GM19023 (cell line): Measurements from ENCODE around the gene ARHGAP20.
"Not testable (repeated sequence)": the region's sequence is repeated elsewhere in the genome, so short reads cannot be mapped to it uniquely, and the experiment has no call there.

Experiments used
- ATAC-seq: cut with Tn5 transposase; IDR thresholded peaks from one replicate; pipeline ENCODE4 v1.9.1; 2021; ENCODE audit warnings: mild to moderate bottlenecking, moderate library complexity; ENCODE audit not compliant: unreplicated experiment

Gene ARHGAP20

DNA sequence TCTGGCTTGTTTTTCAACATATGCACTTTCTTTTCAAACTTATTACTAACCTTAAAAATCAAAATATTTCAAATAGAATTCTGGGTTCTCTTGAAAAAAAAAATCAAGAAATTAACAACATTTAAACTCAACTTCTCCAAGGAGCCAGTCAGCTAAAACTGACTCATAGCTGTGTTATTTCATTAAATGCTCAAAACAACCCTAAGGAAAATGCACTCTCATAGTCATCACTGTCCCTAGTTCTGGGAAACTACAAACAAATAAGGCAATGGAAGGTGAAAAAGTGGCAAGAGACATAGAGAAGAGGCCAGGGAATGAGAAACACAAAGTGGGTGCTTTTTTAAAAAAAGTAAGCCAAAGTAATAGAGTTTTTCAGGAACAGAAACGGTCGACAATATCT lies 4.1 kb upstream of the ARHGAP20 start:
- ATAC-seq: no peak

DNA sequence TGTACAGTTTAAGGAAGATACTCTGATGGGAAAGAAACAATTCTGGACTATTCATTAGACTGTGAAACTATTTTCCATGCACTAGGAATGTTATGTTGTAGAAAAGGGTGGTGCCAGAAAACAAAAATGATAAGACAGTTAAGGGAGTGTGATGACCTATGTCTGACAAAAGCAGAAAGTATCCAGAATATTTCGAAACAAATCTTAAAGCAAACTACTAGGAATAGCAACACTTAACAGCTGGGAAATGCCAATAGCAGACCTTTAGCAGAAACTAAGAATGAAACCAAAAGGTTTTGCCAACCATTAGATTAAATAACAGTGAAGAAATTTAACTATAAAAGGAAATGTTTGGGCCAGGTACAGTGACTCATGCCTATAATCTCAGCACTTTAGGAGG lies 3.3 kb upstream of the ARHGAP20 start:
- ATAC-seq: no peak

DNA sequence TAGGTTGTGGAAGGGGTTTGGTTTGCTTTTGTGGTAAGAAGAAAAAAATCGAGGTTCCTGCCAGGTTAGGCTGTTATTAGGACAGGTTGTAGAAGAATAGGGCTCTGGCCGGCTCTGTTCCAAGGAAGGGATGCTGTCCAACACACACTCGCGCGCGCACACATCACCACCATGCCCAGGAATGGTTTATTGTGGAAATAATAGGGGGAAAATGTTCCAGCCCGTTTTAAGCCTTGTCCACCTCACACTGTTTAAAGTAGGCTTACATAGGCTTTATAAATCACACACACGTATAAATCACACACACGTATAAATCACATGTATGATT lies 1.2 kb upstream of the ARHGAP20 start:
- ATAC-seq: no peak

DNA sequence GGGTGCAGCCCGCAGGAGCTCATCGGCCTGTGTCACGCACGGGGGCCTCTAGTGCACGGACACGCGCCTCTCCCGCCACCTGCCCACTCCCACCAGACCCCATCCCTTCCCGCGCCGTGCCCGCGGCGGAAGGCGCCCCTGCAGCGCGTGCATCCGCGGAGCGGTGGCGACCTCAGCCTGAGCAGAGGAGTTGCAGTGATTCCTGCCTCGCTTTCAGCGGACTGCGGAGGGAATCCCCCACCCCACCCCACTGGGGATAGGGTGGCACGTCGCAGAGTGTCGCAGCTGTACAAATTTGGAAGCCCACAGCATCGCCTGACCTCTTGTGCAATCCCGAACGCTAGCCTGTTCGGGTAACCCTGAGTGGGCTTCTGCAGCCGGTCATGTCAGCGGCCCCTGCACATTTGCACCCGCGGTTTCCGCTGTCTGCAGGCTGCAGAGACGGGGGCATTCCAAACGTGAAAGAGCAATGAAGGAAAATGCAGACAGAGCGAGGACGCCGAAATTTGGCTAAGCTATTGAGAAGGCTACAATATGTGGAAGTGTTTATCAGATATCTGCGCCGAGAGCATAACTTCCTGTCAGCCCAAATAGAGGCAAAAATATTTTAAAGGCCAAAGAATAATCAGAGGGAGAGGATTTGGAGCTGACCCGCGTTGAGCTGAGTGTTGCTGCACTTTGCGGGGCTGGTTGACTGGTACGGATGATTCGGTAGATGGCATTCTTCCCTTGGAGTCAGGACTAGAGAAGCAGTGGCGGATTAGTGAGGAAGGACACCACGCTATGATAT lies 617 bp upstream of the ARHGAP20 start:
- ATAC-seq: peak; percentile 26

DNA sequence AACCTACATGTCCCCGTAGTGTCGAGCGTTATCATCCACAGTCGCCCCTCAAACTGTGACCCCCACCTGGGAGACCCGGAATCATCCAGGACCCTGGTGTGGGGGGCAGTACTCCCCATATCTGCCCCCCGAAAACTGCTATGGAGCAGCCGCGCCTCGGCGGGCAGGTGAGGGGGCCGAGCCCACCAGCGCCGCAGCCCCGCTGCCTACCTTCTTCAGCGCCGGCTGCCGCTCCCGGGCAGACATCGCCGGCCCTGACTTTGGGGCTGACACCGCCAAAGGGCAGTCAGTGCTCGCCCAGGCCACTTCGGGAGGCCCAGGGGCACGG lies 825 bp downstream of the ARHGAP20 start:
- ATAC-seq: peak; percentile 5

DNA sequence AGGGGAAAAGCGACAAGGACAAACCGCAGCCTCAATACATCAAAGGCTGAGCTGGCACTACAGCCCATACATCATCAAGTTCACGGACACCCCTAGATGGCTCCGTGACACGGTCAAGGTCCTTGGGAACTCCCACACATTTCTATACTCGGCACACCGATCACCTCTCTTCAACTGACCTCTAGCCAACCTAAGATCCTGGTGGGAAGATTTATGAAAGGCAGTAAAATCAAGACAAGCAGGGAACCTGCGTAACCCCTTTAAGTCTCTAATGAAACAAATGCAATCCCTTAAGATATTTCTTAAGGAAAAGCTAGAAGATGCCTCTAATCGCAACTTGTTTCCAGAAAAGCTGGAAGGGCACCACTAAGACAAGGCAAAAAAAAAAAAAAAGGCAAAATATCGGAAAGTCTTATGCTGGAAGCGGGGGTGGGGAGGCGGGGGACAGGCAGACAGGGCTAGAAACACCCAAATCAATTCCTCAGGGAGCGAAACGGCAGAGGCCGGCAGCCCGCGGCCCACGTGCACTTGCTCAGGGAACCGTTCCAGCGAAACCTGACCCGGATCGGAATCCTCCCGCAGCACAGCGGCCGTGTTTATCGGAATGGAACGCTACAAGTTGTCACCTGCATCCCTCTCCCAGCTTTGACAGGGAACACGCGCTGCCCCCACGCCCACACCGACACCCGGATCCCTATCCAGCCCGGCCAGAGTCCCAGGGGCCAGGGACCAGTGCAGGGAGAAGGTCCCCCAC lies 1.4 kb downstream of the ARHGAP20 start:
- ATAC-seq: no peak

DNA sequence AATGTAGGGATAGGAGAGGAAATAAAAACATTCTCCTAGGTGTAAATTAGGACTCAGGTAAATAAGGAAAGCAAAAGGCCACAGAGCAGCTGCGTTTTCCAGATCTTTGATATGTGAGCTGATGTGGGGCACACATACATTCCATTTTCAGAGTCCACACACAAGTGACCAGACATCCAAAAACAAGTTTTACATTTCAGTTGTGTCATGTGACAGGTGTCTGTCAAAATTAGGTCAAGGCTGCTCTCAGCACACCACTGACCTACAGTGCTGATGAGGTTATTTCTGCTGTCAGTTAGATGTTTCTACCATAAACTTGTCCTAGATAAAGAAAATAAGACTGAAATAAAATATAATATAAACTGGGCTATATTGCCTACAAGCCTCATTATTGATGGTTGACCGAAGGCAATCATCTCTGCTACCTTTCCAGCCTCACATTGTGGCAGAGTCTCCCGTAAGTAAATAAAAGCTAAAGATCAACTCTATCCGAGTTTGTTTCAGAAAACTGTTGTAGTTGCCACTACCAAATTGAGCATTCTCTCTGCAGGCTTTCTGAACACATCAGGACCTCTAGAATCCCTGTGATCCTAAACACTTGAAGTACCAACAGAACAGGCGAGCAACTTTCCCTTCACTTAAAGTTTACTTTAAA lies 7.9 kb downstream of the ARHGAP20 start:
- no peak for ATAC-seq

DNA sequence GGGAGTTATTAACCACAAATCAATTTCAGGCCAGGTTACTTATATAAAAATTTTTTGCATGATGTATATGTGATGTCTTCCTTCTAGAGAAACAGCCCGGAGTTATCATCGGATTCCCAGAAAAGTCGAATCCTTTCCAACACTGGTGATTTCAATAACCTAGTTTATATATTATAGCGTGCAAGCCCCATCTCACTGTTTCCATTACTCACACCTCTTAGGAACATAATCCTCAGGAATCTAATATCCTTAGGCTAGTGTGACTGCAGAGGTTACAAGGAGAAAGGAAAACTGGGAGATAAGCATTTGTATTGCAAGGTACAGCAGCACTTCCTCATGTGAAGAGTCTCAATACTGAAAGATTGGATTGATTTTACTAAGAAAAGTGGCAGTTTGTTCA lies 20.3 kb downstream of the ARHGAP20 start:
- ATAC-seq: no peak

DNA sequence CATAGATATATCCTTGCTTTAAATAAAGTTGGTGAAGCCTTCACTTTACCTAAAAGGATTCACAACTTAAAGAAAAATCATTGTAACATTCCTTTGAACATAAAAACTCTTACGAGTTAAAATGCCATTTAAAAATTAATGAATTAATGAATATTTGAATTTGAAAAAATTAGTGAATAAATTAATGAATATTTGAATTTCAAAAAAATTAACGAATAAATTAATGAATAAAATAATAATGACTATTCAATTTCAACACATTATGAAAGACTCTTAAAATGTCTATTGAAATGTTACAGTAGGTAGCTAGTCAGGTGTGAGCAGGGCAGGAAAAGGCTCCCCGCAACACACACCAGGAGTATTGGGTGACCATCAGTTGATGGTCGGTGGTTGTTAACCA lies 22.9 kb downstream of the ARHGAP20 start:
- ATAC-seq: no peak

DNA sequence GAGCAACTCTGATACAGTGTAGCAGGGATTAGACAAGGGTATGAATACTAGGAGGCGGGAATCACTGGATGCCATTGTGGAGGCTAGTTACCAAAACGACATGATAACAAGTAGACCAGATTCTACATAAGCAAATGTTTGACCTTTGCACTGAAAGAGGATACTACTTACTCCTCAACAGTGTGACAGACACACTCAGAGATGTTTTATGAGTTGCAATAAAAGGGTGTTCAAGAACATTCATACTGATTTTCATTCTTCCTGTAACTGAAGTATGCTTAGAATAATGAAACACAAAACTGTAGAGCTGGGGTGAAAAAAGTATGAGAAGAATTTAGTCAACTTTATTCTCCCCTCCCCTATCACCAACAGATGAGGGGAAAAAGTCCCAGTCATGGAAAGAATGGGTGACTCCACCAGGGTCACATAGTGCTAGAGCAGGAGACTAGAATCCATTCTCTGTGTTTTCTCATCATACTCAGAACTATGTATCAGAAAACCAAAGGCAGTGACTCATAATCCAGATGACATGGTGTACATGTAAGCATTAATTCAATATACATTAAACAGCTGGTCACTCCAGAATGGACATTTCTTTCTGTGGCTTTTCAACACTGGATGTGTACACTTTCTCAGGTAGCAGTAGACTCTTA lies 32.8 kb downstream of the ARHGAP20 start:
- no peak for ATAC-seq

DNA sequence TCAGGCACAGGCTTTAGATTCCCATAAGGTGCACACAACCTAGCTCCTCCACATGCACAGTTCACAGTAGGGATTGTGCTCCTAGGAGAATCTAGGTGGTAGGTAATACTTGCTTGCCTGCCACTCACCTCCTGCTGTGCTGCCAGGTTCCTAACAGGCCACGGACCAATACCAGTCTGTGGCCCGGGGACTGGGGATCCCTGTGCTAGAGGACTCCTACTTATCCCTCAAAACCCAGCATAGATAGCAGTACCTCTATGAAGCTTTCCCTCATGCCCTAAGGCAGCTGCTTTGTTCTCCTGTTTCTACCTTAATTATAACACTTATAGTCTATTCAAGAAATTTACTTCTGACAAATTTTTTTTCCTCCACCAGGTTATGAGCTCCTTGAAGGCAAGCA lies 36.7 kb downstream of the ARHGAP20 start:
- no peak for ATAC-seq

DNA sequence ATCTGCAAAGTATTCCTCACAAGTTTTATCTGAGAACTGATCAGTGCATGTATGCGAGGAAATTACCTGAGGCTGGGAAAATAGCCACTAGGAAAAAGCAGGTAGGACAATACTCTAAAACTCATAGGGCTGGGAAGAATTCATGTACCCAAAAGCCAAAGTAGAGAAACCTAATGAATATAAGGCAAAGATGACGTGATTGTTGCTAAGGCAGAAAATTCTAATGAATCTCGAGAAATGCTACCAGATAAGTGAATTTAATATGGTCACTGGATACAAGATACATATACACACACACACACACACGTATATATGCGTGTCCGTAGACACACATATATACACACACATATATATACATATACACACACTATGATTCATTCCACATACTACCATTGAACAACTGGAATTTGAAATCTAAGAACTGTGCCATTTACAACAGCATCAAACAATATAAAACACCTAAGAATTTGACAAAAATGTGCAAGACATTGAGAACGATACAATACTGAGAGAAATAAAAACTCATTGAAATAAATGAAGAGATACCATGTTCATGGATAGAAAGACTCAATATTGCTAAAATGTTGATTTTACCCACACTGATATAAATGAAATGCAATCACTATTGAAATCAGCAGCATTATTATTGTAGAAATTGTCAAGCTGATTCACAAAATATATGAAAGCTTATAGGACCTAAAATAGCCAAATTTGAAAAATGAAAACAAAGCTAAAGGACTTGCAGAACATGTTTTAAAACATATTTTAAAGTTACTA lies 46.4 kb downstream of the ARHGAP20 start:
- ATAC-seq: no peak

DNA sequence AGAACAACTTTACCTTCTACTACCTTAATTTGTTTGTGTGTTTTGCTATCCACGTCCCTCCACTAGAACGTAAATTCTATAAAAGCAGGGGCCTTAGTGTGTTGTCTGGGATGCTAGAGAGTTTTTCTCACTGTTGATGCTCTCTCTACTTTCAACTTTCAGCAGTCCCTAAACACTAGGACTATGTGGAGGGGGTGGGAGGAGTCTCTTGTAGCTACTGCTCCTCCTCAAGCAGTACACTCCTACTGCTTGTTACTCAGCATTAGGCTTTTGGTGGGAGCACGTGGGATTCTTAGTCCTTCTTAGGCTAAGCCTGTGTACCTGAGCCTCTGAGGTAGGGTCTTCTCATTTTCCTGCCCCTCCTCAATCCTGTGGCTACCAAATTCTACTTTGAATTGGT lies 56.3 kb downstream of the ARHGAP20 start:
- ATAC-seq: no peak

DNA sequence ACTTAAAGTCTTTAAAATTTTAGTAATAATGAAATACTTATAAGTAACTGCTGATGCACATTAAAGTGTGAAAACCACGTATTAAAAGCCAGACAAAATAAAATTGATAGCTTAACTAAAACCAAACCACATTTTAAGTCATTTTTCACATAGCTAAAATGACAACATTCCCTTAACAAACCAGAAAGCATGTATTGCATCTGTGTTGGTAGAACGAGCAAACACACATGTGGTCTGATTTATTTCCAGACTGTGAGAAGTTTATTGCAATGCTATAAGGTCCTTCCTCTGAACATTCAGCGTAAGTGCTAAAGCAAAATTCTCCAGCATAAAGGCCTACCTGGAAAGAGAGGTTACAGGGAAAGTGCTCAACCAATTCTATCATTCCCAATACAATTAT lies 57.8 kb downstream of the ARHGAP20 start:
- ATAC-seq: no peak

DNA sequence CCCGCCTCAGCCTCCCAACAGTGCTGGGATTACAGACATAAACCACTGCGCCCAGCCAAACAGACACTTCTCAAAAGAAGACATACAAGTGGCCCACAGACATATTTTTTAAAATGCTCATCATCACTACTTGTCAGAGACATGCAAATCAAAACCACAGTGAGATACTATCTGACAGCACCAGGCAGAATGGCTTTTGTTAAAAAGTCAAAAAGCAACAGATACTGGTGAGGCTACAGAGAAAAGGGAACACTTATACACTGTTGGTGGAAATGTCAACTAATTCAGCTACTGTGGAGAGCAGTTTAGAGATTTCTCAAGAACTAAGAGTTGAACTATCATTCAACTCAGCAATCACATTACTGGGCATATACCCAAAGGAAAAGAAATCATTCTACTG lies 67.0 kb downstream of the ARHGAP20 start:
- no peak for ATAC-seq

DNA sequence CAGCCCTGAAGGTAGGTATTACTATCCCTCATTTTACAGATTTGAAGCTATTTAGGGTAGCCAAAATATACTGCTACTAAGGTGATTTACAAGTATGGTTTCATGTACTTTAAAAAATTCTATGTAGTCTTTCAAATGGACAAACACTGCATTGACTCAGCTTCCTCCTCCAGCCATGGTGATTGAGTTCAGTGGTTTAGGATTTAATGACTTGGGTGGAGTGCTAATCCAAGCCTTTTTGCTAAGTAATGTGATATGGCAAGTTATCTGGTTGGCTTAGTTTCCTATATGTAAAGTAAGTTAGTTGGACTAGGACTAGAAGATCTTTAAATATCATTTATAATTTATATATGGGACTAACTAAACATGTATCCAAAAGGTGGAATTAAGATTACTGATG lies 77.9 kb downstream of the ARHGAP20 start:
- ATAC-seq: no peak

DNA sequence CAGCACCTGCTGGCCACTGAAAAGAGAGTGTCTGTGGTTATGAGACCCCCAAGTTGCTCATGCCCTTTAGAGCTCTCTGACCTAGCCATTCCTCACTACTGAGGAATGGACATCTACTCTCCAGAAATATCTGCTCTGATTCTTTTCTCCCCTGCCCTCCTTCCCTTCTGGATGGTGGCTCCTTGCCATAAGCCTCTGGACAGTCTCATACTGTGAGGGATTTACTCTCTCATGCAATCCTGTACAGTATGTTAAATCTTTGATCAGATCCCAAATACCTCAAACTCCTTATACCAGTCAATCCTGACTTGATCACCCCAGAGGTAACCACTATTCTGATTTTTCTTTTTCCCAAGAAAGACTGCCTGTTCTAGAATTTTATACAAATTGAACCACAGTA lies 80.7 kb downstream of the ARHGAP20 start:
- ATAC-seq: no peak

DNA sequence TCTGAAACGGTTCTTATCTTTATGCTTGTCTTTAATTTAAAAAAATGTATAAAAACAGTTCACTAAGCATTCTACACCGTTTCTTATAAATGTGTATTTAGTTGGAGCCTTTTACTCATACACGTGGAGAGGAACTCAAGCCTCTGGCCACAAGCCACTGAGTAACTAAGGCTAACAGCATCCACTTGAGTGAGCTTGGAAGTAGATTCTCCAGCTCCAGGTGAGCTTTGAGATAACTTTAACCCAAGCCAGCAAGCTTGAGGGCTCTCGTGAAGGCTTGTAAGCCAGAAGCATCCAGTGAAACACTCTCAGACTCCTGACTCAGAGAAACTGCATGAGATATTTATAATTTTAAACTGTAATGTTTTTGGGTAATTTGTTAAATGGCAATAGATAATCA lies 82.6 kb downstream of the ARHGAP20 start:
- ATAC-seq: no peak

DNA sequence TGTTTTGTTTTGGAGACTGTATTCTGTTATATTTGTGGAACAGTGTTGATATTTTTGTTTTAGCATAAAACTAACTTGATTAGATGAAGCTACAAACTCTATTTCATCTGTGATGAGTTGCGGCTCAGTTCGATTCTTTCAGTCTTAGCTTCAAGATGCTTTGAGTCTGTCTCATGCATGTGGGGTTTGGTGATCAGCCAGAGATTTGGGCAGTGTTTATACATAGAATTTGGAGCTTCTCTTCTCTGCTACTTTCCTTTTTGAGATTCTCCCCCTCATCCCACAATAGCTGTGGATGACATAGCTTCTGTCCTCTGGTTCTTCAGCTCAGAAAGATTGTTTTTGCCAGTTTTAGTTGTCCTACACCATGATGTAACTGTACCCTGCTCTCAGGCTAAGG lies 90.4 kb downstream of the ARHGAP20 start:
- ATAC-seq: no peak

DNA sequence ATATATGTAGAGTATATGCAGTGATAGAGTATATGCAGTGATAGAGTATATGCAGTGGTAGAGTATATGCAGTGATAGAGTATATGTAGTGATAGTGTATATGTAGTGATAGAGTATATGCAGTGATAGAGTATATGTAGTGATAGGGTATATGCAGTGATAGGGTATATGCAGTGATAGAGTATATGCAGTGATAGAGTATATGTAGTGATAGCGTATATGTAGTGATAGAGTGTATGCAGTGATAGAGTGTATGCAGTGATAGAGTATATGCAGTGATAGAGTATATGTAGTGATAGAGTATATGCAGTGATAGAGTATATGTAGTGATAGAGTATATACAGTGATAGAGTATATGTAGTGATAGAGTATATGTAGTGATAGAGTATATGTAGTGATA lies 92.9 kb downstream of the ARHGAP20 start:
- ATAC-seq: not testable (repeated sequence)

DNA sequence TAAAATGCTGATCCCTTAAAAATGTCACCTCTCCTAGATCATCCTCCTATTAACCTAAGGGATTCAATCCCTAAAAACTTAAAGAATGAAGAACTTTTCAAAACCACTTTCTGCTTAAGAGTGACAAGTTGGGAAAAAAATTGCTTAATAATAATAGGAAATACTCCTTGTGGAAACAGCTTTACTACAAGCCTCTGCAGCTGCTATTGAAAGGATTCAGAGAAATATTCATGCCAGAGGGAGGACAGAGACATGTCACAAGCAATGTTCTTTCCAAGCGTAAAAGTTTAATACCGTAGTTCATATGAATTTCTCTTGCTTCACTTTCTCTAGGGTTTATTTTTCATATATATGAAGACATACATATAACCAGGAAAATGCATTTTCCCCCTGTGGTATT lies 98.2 kb downstream of the ARHGAP20 start:
- no peak for ATAC-seq
